H1 (cell line): Measurements from ENCODE around the gene RILP. TPM values are rescaled to one million over a fixed set of nuclear protein-coding genes. Genes with fewer than 3 reads are reported as not detected.
A peak's percentile ranks its signal among the peaks of the same experiment; 100 is the strongest.

Experiments
- CTCF ChIA-PET: fragments of 300-600 bp; sonication (Branson Sonifier 250); formaldehyde crosslinking; loops from one replicate; lab custom pipeline; 2021; ENCODE audit not compliant: partially characterized antibody; lab: Charles Lee
- POLR2A ChIA-PET: fragments of 300-600 bp; sonication (Branson Sonifier 250); formaldehyde crosslinking; loops from one replicate; lab custom pipeline; 2021; ENCODE audit warnings: inconsistent platforms; ENCODE audit not compliant: partially characterized antibody; lab: Charles Lee
- DNase-seq, 2 experiments: peaks; one replicate each; pipeline versions ENCODE4 v3.0.0 to v3.0.0-alpha.2; 2010 to 2022; ENCODE audit warnings: low spot score in 2 of 2, low read depth in 1 of 2, mixed read lengths in 1 of 2
- FAIRE-seq: peaks from 2 replicates; lab custom pipeline; 2011; peaks lifted over from hg19 to GRCh38; lab: Jason Lieb, UNC
- H2AFZ ChIP-seq: 2 replicates; pipeline ENCODE4 v1.8.1; 2012; ENCODE audit warnings: low read length, inconsistent platforms
- H2AK5ac ChIP-seq: 2 replicates; pipeline ENCODE4 v1.6.1; 2013; ENCODE audit warnings: low read depth, low read length
- H2BK120ac ChIP-seq: replicated peaks from 2 replicates; pipeline ENCODE3; 2013; ENCODE audit warnings: low read depth, low read length, inconsistent platforms
- H2BK12ac ChIP-seq: 2 replicates; pipeline ENCODE4 v1.6.1; 2013; ENCODE audit warnings: low read depth, low read length
- H2BK15ac ChIP-seq: 2 replicates; pipeline ENCODE4 v1.6.1; 2013; ENCODE audit warnings: low read length
- H2BK20ac ChIP-seq: 2 replicates; pipeline ENCODE4 v1.6.1; 2013; ENCODE audit warnings: low read length
- H2BK5ac ChIP-seq: 2 replicates; pipeline ENCODE4 v1.6.1; 2013; ENCODE audit warnings: low read depth, low read length
- H3K14ac ChIP-seq: 2 replicates; pipeline ENCODE4 v1.6.1; 2013; ENCODE audit warnings: inconsistent platforms; ENCODE audit not compliant: insufficient read length
- H3K18ac ChIP-seq: 2 replicates; pipeline ENCODE4 v1.6.1; 2013; ENCODE audit warnings: low read length; ENCODE audit errors: extremely low read depth
- H3K23ac ChIP-seq: 2 replicates; pipeline ENCODE4 v1.6.1; 2013; ENCODE audit warnings: inconsistent platforms; ENCODE audit not compliant: insufficient read length
- H3K23me2 ChIP-seq: 2 replicates; pipeline ENCODE4 v1.6.1; 2013; ENCODE audit warnings: low read depth, low read length
- H3K27ac ChIP-seq: 2 replicates; pipeline ENCODE4 v1.6.1; 2011; ENCODE audit warnings: low read depth, low read length, inconsistent platforms
- H3K27me3 ChIP-seq, 4 experiments: replicated peaks in 1 of 4; 1 replicate in 1 of 4; 2 replicates in 3 of 4; pipeline versions ENCODE4 v1.6.1 to v1.8.1; 2011 to 2013; ENCODE audit warnings: low read length in 3 of 4, mild to moderate bottlenecking in 3 of 4, inconsistent platforms in 2 of 4, mixed read lengths in 2 of 4, moderate library complexity in 1 of 4; ENCODE audit not compliant: control insufficient read depth in 3 of 4, insufficient read depth in 3 of 4; ENCODE audit errors: extremely low read depth in 1 of 4
- H3K36me3 ChIP-seq, 4 experiments: 2 replicates each; pipeline versions ENCODE4 v1.6.1 to v1.8.1; 2011 to 2013; ENCODE audit warnings: mild to moderate bottlenecking in 4 of 4, low read length in 3 of 4, moderate library complexity in 2 of 4, control low read depth in 1 of 4, inconsistent platforms in 1 of 4; ENCODE audit not compliant: insufficient read depth in 4 of 4, control insufficient read depth in 2 of 4
- H3K4ac ChIP-seq: replicated peaks from 2 replicates; pipeline ENCODE3; 2013; ENCODE audit warnings: low read length, low read depth, mixed read lengths, inconsistent platforms; ENCODE audit not compliant: insufficient read length
- H3K4me1 ChIP-seq, 4 experiments: replicated peaks in 1 of 4; 1 replicate in 1 of 4; 2 replicates in 3 of 4; pipeline versions ENCODE4 v1.6.1 to v1.8.1; 2011 to 2013; ENCODE audit warnings: low read length in 3 of 4, inconsistent platforms in 2 of 4, mixed read lengths in 1 of 4; ENCODE audit not compliant: insufficient read depth in 4 of 4, control insufficient read depth in 3 of 4
- H3K4me2 ChIP-seq, 2 experiments: 2 replicates each; pipeline versions ENCODE4 v1.6.1 to v1.8.1; 2011 to 2013; ENCODE audit warnings: low read depth in 2 of 2, low read length in 2 of 2, control low read depth in 1 of 2, inconsistent platforms in 1 of 2, mild to moderate bottlenecking in 1 of 2; ENCODE audit not compliant: insufficient read depth in 1 of 2
- H3K4me3 ChIP-seq, 4 experiments: fragments of 200-600, 300-600 bp in 1 of 4; sonication (generic), shearing (Covaris generic), sonication (Bioruptor Twin) in 1 of 4; 2 replicates each; pipeline versions ENCODE4 v1.5.1 to v1.8.1; 2011 to 2016; ENCODE audit warnings: low read length in 4 of 4, low read depth in 3 of 4, control low read depth in 2 of 4, inconsistent platforms in 2 of 4, mild to moderate bottlenecking in 2 of 4, mixed read lengths in 1 of 4, moderate library complexity in 1 of 4; ENCODE audit not compliant: insufficient read depth in 2 of 4; ENCODE audit errors: extremely low read depth in 1 of 4
- H3K56ac ChIP-seq: replicated peaks from 2 replicates; pipeline ENCODE3; 2013; ENCODE audit warnings: low read depth, mild to moderate bottlenecking, mixed read lengths, low read length, inconsistent platforms; ENCODE audit not compliant: insufficient read length
- H3K79me1 ChIP-seq: 2 replicates; pipeline ENCODE4 v1.6.1; 2013; ENCODE audit warnings: low read depth, low read length, control low read depth
- H3K79me2 ChIP-seq, 2 experiments: 2 replicates each; pipeline versions ENCODE4 v1.6.1 to v1.8.1; 2012 to 2013; ENCODE audit warnings: low read length in 2 of 2, mild to moderate bottlenecking in 2 of 2, inconsistent platforms in 1 of 2; ENCODE audit not compliant: insufficient read depth in 2 of 2, control insufficient read depth in 1 of 2
- H3K9ac ChIP-seq, 4 experiments: replicated peaks in 1 of 4; 1 replicate in 1 of 4; 2 replicates in 3 of 4; pipeline versions ENCODE4 v1.6.1 to v1.8.1; 2011 to 2013; ENCODE audit warnings: low read depth in 3 of 4, low read length in 3 of 4, control low read depth in 2 of 4, mild to moderate bottlenecking in 2 of 4, moderate library complexity in 2 of 4, inconsistent platforms in 1 of 4; ENCODE audit errors: extremely low read depth in 1 of 4
- H3K9me3 ChIP-seq, 2 experiments: 2 replicates each; pipeline versions ENCODE4 v1.6.1 to v1.8.1; 2012 to 2013; ENCODE audit warnings: mild to moderate bottlenecking in 2 of 2, moderate library complexity in 2 of 2, control low read depth in 1 of 2, inconsistent platforms in 1 of 2, low read depth in 1 of 2, low read length in 1 of 2, mixed read lengths in 1 of 2; ENCODE audit not compliant: insufficient read depth in 2 of 2
- H4K20me1 ChIP-seq, 2 experiments: replicated peaks in 1 of 2; 2 replicates each; pipeline versions ENCODE3 to v1.8.1; 2011 to 2013; ENCODE audit warnings: inconsistent platforms in 2 of 2, low read length in 2 of 2, mild to moderate bottlenecking in 1 of 2; ENCODE audit not compliant: insufficient read depth in 2 of 2, control insufficient read depth in 1 of 2
- H4K5ac ChIP-seq: 2 replicates; pipeline ENCODE4 v1.6.1; 2013; ENCODE audit warnings: low read length, low read depth, mixed read lengths, inconsistent platforms; ENCODE audit not compliant: insufficient read length
- H4K8ac ChIP-seq: 2 replicates; pipeline ENCODE4 v1.8.0; 2013; ENCODE audit warnings: mild to moderate bottlenecking, moderate library complexity, low read length, inconsistent platforms; ENCODE audit not compliant: insufficient read depth; ENCODE audit errors: extremely low read depth
- H4K91ac ChIP-seq: replicated peaks from 2 replicates; pipeline ENCODE3; 2013; ENCODE audit warnings: low read length, mixed read lengths, inconsistent platforms; ENCODE audit not compliant: insufficient read length
- CHD2 ChIP-seq: IDR thresholded peaks from 2 replicates; pipeline ENCODE4 v1.6.1; 2012; ENCODE audit warnings: low read length, improper control_type of control experiment
- CREB1 ChIP-seq: IDR thresholded peaks from 2 replicates; pipeline ENCODE4 v1.6.1; 2012; ENCODE audit warnings: inconsistent platforms
- PHF8 ChIP-seq: fragments of 200-600 bp; sonication (generic); conservative IDR thresholded peaks from 2 replicates; pipeline ENCODE4 v1.7.1; 2012; ENCODE audit warnings: low read depth, mild to moderate bottlenecking, inconsistent platforms, low read length, moderate library complexity
- RBBP5 ChIP-seq: IDR thresholded peaks from 2 replicates; pipeline ENCODE4 v1.7.1; 2012; ENCODE audit warnings: low read depth, mild to moderate bottlenecking, inconsistent platforms, low read length, moderate library complexity, borderline replicate concordance
- SAP30 ChIP-seq: fragments of 300-600 bp; sonication (generic); IDR thresholded peaks from 2 replicates; pipeline ENCODE4 v1.7.1; 2012; ENCODE audit warnings: low read length, moderate library complexity, mild to moderate bottlenecking, inconsistent platforms; ENCODE audit not compliant: insufficient read depth, insufficient replicate concordance
- SP1 ChIP-seq: IDR thresholded peaks from 2 replicates; pipeline ENCODE4 v1.6.1; 2011; ENCODE audit warnings: low read depth, low read length
- SP2 ChIP-seq: IDR thresholded peaks from 2 replicates; pipeline ENCODE4 v1.6.1; 2012; ENCODE audit warnings: mild to moderate bottlenecking, low read length, inconsistent platforms
- whole genome bisulfite sequencing, 2 experiments: shearing (Covaris generic) in 1 of 2; methylation state at CpG; one replicate each; pipeline versions ENCODE4 v1.1.6 to v1.1.7; 2013 to 2015; ENCODE audit warnings: low lambda C conversion rate in 2 of 2, mixed read lengths in 2 of 2, inconsistent platforms in 1 of 2, low coverage in 1 of 2, missing lambda C conversion rate in 1 of 2; ENCODE audit not compliant: insufficient replicate concordance in 2 of 2, insufficient coverage in 1 of 2, insufficient read length in 1 of 2; ENCODE audit errors: extremely low coverage in 1 of 2, missing lambda C conversion rate in 1 of 2; 5-methylcytosine and 5-hydroxymethylcytosine counted together
- polyA plus RNA-seq, 7 experiments: library from polyadenylated mRNA; depleted of rRNA in 3 of 7; stranded (reverse) in 5 of 7; unstranded in 2 of 7; fragments of >200 nt in 5 of 7; fragments of 200-250 nt in 2 of 7; gene quantifications; 1 replicate in 5 of 7; 2 replicates in 1 of 7; 4 replicates in 1 of 7; pipeline versions ENCODE4 v1.2.1 to v1.2.3, GENCODE V29; 2011 to 2013; ENCODE audit warnings: missing spikeins in 2 of 7, mixed read lengths in 2 of 7
- total RNA-seq: library from RNA; stranded (reverse); fragmentation: NEBNext Ultra II Directional; extraction: Animal tissue kit (Norgen Biotek cat#: 25700); gene quantifications from 2 replicates; pipeline ENCODE4 v1.2.1, GENCODE V29; 2021
- TF ChIP-seq, protein P1 (sequence below): IDR thresholded peaks from 2 replicates; pipeline ENCODE4 v1.6.1; 2012; ENCODE audit warnings: inconsistent platforms
- TF ChIP-seq, protein P2 (sequence below): IDR thresholded peaks from 2 replicates; pipeline ENCODE4 v1.6.1; 2012; ENCODE audit warnings: inconsistent platforms

RILP gene
- total and polyA plus RNA-seq, 2 of the 8 experiments (the other 6 are each of a cell fraction or from before 2014, with no cell fraction given) = 6.8 to 7.2 TPM

DNA sequence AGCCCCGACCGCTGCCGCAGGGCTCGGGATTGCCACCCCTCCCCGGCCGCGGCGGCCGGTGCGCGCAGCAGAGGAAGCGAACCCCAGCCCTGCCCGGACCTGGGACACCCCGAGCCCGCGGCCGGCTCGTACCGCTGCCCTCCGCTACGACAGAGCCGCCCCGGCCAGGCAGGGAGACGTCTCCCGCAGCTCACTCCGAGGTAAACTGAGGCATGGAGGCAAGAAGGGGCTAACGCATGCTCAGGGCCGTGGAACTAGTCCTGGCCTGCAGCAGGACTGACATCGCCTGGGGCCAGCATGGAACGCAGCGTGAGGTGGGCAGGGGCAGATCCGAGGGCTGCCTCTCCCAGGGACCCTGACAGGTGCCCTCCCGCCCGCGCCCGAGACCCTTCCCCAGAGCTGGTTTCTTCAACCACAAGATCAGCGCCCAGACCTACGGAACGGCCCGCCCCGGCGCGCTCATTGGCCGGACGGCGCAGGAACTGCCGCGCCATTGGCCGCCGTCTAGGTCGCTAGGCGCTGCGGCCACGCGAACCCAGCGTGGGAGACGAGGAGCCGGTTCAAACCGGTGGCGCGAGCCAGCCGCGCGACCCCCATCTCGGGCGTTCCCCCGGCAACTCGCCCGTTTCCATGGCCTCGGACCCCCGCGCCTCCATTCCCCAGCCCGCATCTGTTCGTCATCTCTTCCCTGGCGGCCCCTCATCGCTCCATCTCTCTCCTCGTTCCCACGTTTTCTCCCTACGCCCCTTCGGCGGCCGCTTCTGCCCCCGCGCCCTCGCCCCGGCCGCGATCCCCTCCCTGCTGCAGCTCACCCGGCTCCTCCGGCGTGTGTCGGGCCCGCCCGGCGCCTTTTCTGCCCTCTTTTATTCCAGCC lies 21.4 kb downstream of the RILP start, which contains the start of gene SLC43A2:
Gene SLC43A2 (minus strand): TSS at position 853 of the 874 bp plus-strand sequence. CDS start 960 bp downstream, outside the sequence.
- H3K4me1 ChIP-seq = peaks cover 0 to 7% (median 5%) of the 10 kb centered on the region in 4 experiments; a peak in 6 of 7 replicates
- H2AK5ac ChIP-seq = peak within 1 kb of the TSS; percentile 83; the same call in 1 of the 2 replicates
- H4K8ac ChIP-seq = peak within 1 kb of the TSS; percentile 99
- FAIRE-seq (no peak), DNase-seq (peak in 1 of 2 experiments; percentile 91)
- H3K79me1 ChIP-seq = no peaks in the 10 kb centered on the region
- H2BK12ac ChIP-seq = peak within 1 kb of the TSS; percentile 84; the same call in 1 of the 2 replicates
- H2AFZ ChIP-seq = peak within 1 kb of the TSS; percentile 66; the same call in 1 of the 2 replicates
- H3K4me2 ChIP-seq = peak within 1 kb of the TSS; percentile 93 to 100
- 0 out of 2 replicates have a peak within 1 kb of the TSS, but pooled peaks have one; percentile 97 for H2BK15ac ChIP-seq
- H3K9me3 ChIP-seq = no peaks in the 10 kb centered on the region
- no peak within 1 kb of the TSS for H3K23ac ChIP-seq
- peak within 1 kb of the TSS; percentile 65 for H4K5ac ChIP-seq
- ChIA-PET CTCF (interaction anchor here (0.7 to 14.5 kb wide), 9 partner anchors 9 to 110 kb away, joined by 3 to 146 read pairs (median 4); no protein-coding TSS in a partner anchor), POLR2A (interaction anchor here (0.8 to 6.2 kb wide), 13 partner anchors 11 to 112 kb away, joined by 3 to 29 read pairs (median 4); partner anchors contain the start of gene INPP5K)
- H3K4ac ChIP-seq = peak within 1 kb of the TSS; percentile 44
- H4K20me1 ChIP-seq = peaks cover 0 to 4% of the 10 kb centered on the region in 2 experiments
- no peaks in the 10 kb centered on the region for H3K36me3 ChIP-seq
- WGBS, 2 experiments = 2% methylated on average over 63 of the region's 95 CpGs; no CpG with 5 or more reads in 1 of the 2 experiments
- H2BK5ac ChIP-seq = peak within 1 kb of the TSS; percentile 93
- H3K4me3 ChIP-seq = peak within 1 kb of the TSS; percentile 67 to 79 (median 68)
- peaks cover 14% of the 10 kb centered on the region for H3K23me2 ChIP-seq
- 0 out of 2 replicates have a peak within 1 kb of the TSS, but pooled peaks have one; percentile 55 for H2BK20ac ChIP-seq
- peak within 1 kb of the TSS; percentile 93 for H4K91ac ChIP-seq
- H3K18ac ChIP-seq = peak within 1 kb of the TSS; percentile 83
- peak within 1 kb of the TSS; percentile 69 for H3K56ac ChIP-seq
- H3K27me3 ChIP-seq = peaks cover 0 to 13% (median 5%) of the 10 kb centered on the region in 4 experiments; a peak in 5 of 7 replicates
- peak within 1 kb of the TSS; percentile 81 to 91 (median 82) for H3K9ac ChIP-seq
- H3K27ac ChIP-seq = peak within 1 kb of the TSS; percentile 94
- no peaks in the 10 kb centered on the region for H3K79me2 ChIP-seq
- no peak within 1 kb of the TSS for H2BK120ac ChIP-seq
- H3K14ac ChIP-seq = no peak within 1 kb of the TSS
- TF ChIP-seq CHD2 (peak; percentile 51; the same call in 1 of the 2 replicates), SP1 (peak; percentile 75), RBBP5 (peak; percentile 61; the same call in 1 of the 2 replicates), SAP30 (peak; percentile 49), SP2 (no peak; the same call in 1 of the 2 replicates), CREB1 (0 out of 2 replicates have a peak, but pooled peaks have one; percentile 26), PHF8 (peak; percentile 71)
- TF ChIP-seq, protein P1, sequence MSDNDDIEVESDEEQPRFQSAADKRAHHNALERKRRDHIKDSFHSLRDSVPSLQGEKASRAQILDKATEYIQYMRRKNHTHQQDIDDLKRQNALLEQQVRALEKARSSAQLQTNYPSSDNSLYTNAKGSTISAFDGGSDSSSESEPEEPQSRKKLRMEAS = peak; percentile 64
- TF ChIP-seq, protein P2, sequence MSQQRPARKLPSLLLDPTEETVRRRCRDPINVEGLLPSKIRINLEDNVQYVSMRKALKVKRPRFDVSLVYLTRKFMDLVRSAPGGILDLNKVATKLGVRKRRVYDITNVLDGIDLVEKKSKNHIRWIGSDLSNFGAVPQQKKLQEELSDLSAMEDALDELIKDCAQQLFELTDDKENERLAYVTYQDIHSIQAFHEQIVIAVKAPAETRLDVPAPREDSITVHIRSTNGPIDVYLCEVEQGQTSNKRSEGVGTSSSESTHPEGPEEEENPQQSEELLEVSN = peak; percentile 42
